ENCODE measurements around the gene ZNF667.

Gene ZNF667

GRCh38 chr19:56508290-56508778, 31.2 kb upstream of the ZNF667 start (continued):
- TF ChIP-seq ZNF555 (tag by site-specific recombination; conservative IDR thresholded peaks at IDR 0.05), result no peak
- TF ChIP-seq ZNF707 (tag by site-specific recombination; IDR thresholded peaks at IDR 0.05), result no peak
- TF ChIP-seq ZNF10 (tag by site-specific recombination; IDR thresholded peaks at IDR 0.05), result no peak

- Histone ChIP-seq H3K36me3 (ENCODE audit: control insufficient read depth in 2 of 2, insufficient read depth in 1 of 2, low read length in 2 of 2) (peaks cover 0 to under 1% of the 10 kb centered on the region in 2 experiments; a peak in 1 of 3 replicates), H3K27ac (ENCODE audit: extremely low read depth, low read depth, low read length) (peak within 1 kb of the TSS; percentile 62; the same call in 1 of the 2 replicates), H3K4me1 (ENCODE audit: control insufficient read depth, insufficient read depth, low read length) (no peaks in the 10 kb centered on the region), H3K9me3 (ENCODE audit: control insufficient read depth, insufficient read depth, low read depth, low read length) (no peaks in the 10 kb centered on the region; the same call in 1 of the 2 replicates), H3K4me3 (ENCODE audit: low read depth, low read length) (peak within 1 kb of the TSS; percentile 71)
- CTCF ChIA-PET, result interaction anchor here (0.5 to 0.7 kb wide), 3 partner anchors 198 to 1946 kb away, joined by 3 to 4 read pairs (median 4); no protein-coding TSS in a partner anchor
- POLR2A ChIA-PET, result no interaction called here
- no peak for TF ChIP-seq ZBTB6 (tag by site-specific recombination; IDR thresholded peaks at IDR 0.05)
- 0 out of 2 replicates have a peak, but pooled peaks have one; percentile 30 for TF ChIP-seq ZSCAN18 (tag by site-specific recombination; IDR thresholded peaks at IDR 0.05)
- TF ChIP-seq REST (tag by site-specific recombination; IDR thresholded peaks at IDR 0.05), result 0 out of 2 replicates have a peak, but pooled peaks have one; percentile 49
- no peak for TF ChIP-seq ZNF311 (tag by site-specific recombination; IDR thresholded peaks at IDR 0.05; ENCODE audit: borderline replicate concordance)
- peak; percentile 89 for TF ChIP-seq KLF8 (tag by site-specific recombination; IDR thresholded peaks at IDR 0.05)
- peak; percentile 85 for TF ChIP-seq ZSCAN4 (tag by site-specific recombination; IDR thresholded peaks at IDR 0.05)
- no peak; the same call in 1 of the 2 replicates for TF ChIP-seq ZNF660 (tag by site-specific recombination; IDR thresholded peaks at IDR 0.05)
- 0 out of 2 replicates have a peak, but pooled peaks have one; percentile 51 for TF ChIP-seq KLF16 (tag by site-specific recombination; IDR thresholded peaks at IDR 0.05)
- TF ChIP-seq SP7 (tag by site-specific recombination; IDR thresholded peaks at IDR 0.05), result peak; percentile 57
- no peak for TF ChIP-seq ZNF16 (tag by site-specific recombination; IDR thresholded peaks at IDR 0.05; ENCODE audit: low read depth)
- TF ChIP-seq ZBTB7A (tag by site-specific recombination; IDR thresholded peaks at IDR 0.05; ENCODE audit: low read depth), result peak; percentile 62; the same call in 1 of the 2 replicates
- no peak for TF ChIP-seq ZEB2 (tag by site-specific recombination; IDR thresholded peaks at IDR 0.05)
- peak; percentile 79 for TF ChIP-seq KLF1 (tag by site-specific recombination; IDR thresholded peaks at IDR 0.05)
- TF ChIP-seq ZNF692 (tag by site-specific recombination; IDR thresholded peaks at IDR 0.05), result peak; percentile 59
- TF ChIP-seq ZBTB11 (tag by site-specific recombination; conservative IDR thresholded peaks at IDR 0.05; ENCODE audit: low read depth), result 0 out of 2 replicates have a peak, but pooled peaks have one; percentile 16
- peak; percentile 72; the same call in 1 of the 2 replicates for TF ChIP-seq GLI4 (tag by site-specific recombination; IDR thresholded peaks at IDR 0.05)
These were observed 30.5 kb upstream of the ZNF667 start, which contains the start of gene ZNF471 for GRCh38 chr19:56507446-56508289. TSS of gene ZNF471 (plus strand) at chr19:56507855. CDS start at chr19:56511572, 3,717 bp downstream.

Data from HEK293 (cell line).